Endothelial cell (in vitro differentiated cells): Measurements from ENCODE around the gene ZDHHC17. TPM values are rescaled to one million over a fixed set of nuclear protein-coding genes. Genes with fewer than 3 reads are reported as not detected.

ENCODE experiments used
- DNase-seq: peaks from one replicate; pipeline ENCODE4 v3.0.0; 2021; ENCODE audit warnings: low spot score
- H3K27ac Mint-ChIP-seq: one replicate; pipeline ENCODE4 v1.8.0; 2021; ENCODE audit warnings: mixed read lengths, inconsistent platforms; ENCODE audit not compliant: unreplicated experiment
- H3K27me3 Mint-ChIP-seq: one replicate; pipeline ENCODE4 v1.8.0; 2021; ENCODE audit warnings: mild to moderate bottlenecking, moderate library complexity, mixed read lengths, inconsistent platforms; ENCODE audit not compliant: unreplicated experiment
- H3K36me3 Mint-ChIP-seq: one replicate; pipeline ENCODE4 v1.8.0; 2021; ENCODE audit warnings: mild to moderate bottlenecking, low read depth, mixed read lengths, inconsistent platforms; ENCODE audit not compliant: unreplicated experiment
- H3K4me1 Mint-ChIP-seq: one replicate; pipeline ENCODE4 v1.8.0; 2021; ENCODE audit warnings: mild to moderate bottlenecking, mixed read lengths, inconsistent platforms; ENCODE audit not compliant: unreplicated experiment
- H3K4me3 Mint-ChIP-seq: one replicate; pipeline ENCODE4 v1.8.0; 2021; ENCODE audit warnings: mild to moderate bottlenecking, mixed read lengths, inconsistent platforms; ENCODE audit not compliant: unreplicated experiment
- H3K9me3 Mint-ChIP-seq: one replicate; pipeline ENCODE4 v1.8.0; 2021; ENCODE audit warnings: mixed read lengths, inconsistent platforms; ENCODE audit not compliant: unreplicated experiment
- total RNA-seq: library from RNA; stranded (reverse); fragmentation: NEBNext Ultra II Directional; extraction: Animal tissue kit (Norgen Biotek cat#: 25700); gene quantifications from one replicate; pipeline ENCODE4 v1.2.1, GENCODE V29; 2021; ENCODE audit not compliant: unreplicated experiment
- TF ChIP-seq, protein P1 (sequence below): fragments of 200-600 bp; sonication (generic); IDR thresholded peaks from one replicate; pipeline ENCODE4 v1.5.0; 2021; ENCODE audit warnings: antibody characterized with exemption; ENCODE audit not compliant: unreplicated experiment

The ZDHHC17 gene
- total RNA-seq, 1 donor from 2014 or later, result 52.0 TPM

GRCh38 chr12:76798864-76799263 lies 34.9 kb downstream of the ZDHHC17 start:
- no peak overlapping the region for H3K27ac Mint-ChIP-seq
- peaks cover 1% of the 10 kb centered on the region for H3K27me3 Mint-ChIP-seq
- no peaks in the 10 kb centered on the region for H3K9me3 Mint-ChIP-seq
- DNase-seq, result no peak
- H3K36me3 Mint-ChIP-seq, result peaks cover 25% of the 10 kb centered on the region
- H3K4me3 Mint-ChIP-seq, result peak overlapping the region; percentile 51
- TF ChIP-seq, protein P1, sequence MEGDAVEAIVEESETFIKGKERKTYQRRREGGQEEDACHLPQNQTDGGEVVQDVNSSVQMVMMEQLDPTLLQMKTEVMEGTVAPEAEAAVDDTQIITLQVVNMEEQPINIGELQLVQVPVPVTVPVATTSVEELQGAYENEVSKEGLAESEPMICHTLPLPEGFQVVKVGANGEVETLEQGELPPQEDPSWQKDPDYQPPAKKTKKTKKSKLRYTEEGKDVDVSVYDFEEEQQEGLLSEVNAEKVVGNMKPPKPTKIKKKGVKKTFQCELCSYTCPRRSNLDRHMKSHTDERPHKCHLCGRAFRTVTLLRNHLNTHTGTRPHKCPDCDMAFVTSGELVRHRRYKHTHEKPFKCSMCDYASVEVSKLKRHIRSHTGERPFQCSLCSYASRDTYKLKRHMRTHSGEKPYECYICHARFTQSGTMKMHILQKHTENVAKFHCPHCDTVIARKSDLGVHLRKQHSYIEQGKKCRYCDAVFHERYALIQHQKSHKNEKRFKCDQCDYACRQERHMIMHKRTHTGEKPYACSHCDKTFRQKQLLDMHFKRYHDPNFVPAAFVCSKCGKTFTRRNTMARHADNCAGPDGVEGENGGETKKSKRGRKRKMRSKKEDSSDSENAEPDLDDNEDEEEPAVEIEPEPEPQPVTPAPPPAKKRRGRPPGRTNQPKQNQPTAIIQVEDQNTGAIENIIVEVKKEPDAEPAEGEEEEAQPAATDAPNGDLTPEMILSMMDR, result no peak
- no peaks in the 10 kb centered on the region for H3K4me1 Mint-ChIP-seq

DNA sequence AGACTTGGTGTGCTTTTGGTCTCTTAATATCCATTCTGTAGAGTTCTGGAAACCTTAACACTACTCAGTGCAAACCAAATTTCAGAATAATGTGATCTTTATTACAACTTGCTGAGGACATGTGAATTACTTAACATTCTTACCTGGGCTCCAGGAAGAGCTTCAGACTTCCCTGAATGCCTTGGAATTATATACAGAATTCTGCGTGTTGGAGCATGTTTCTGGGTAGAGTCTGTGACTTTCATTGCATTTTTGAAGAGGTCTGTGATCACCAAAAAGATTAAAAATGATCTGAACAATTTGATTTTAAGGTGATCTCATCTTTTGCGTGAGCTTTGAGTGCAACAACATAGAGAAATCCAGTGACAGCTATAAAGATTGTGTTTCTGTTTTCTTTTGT lies 35.4 kb downstream of the ZDHHC17 start:
- no peak for DNase-seq
- Mint-ChIP-seq H3K4me3 (no peak overlapping the region), H3K4me1 (no peaks in the 10 kb centered on the region), H3K27ac (no peak overlapping the region), H3K9me3 (no peaks in the 10 kb centered on the region), H3K27me3 (peaks cover 1% of the 10 kb centered on the region), H3K36me3 (peaks cover 25% of the 10 kb centered on the region)
- TF ChIP-seq, protein P1, result no peak

GRCh38 chr12:76802060-76802459 lies 38.1 kb downstream of the ZDHHC17 start:
- H3K27ac Mint-ChIP-seq, result no peak overlapping the region
- peaks cover 1% of the 10 kb centered on the region for H3K27me3 Mint-ChIP-seq
- TF ChIP-seq, protein P1, result no peak
- peaks cover 25% of the 10 kb centered on the region for H3K36me3 Mint-ChIP-seq
- H3K9me3 Mint-ChIP-seq, result no peaks in the 10 kb centered on the region
- H3K4me1 Mint-ChIP-seq, result no peaks in the 10 kb centered on the region
- no peak overlapping the region for H3K4me3 Mint-ChIP-seq
- DNase-seq, result no peak

- H3K4me1 Mint-ChIP-seq, result no peaks in the 10 kb centered on the region
Observed at GRCh38 chr12:76804435-76804976, 40.6 kb downstream of the ZDHHC17 start.

More at GRCh38 chr12:76804435-76804976, 40.6 kb downstream of the ZDHHC17 start:
- Mint-ChIP-seq H3K4me3 (no peak overlapping the region), H3K27me3 (peaks cover 1% of the 10 kb centered on the region), H3K27ac (no peak overlapping the region), H3K9me3 (no peaks in the 10 kb centered on the region), H3K36me3 (peaks cover 14% of the 10 kb centered on the region)
- TF ChIP-seq, protein P1, result no peak
- no peak for DNase-seq
